ENCODE measurements around the gene ARHGAP24.

DNA sequence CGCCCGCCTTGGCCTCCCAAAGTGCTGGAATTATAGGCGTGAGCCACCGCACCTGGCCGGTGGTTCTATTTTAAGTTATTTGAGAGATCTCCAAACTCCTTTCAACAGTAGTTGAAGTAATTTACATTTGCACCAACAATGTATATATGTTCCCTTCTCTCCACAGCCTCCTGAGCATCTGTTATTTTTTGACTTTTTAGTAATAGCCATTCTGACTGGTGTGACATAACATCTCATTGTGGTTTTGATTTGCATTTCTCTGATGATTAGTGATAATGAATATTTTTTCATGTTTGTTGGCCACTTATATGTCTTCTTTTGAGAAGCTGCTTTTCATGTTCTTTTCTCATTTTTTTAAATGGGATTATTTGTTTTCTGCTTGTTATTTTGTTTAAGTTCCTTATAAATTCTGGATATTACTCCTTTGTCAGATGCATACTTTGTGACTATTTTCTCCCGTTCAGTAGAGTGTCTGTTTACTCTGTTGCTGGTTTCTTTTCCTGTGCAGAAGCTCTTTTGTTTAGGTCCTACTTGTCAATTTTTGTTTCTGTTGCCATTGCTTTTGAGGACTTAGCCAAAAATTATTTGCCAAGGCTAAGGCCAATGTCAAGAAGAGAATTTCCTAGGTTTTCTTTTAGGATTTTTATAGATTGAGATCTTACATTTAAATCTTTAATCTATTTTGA is 213.2 kb downstream of the ARHGAP24 start:
- TF ChIP-seq, protein P1, sequence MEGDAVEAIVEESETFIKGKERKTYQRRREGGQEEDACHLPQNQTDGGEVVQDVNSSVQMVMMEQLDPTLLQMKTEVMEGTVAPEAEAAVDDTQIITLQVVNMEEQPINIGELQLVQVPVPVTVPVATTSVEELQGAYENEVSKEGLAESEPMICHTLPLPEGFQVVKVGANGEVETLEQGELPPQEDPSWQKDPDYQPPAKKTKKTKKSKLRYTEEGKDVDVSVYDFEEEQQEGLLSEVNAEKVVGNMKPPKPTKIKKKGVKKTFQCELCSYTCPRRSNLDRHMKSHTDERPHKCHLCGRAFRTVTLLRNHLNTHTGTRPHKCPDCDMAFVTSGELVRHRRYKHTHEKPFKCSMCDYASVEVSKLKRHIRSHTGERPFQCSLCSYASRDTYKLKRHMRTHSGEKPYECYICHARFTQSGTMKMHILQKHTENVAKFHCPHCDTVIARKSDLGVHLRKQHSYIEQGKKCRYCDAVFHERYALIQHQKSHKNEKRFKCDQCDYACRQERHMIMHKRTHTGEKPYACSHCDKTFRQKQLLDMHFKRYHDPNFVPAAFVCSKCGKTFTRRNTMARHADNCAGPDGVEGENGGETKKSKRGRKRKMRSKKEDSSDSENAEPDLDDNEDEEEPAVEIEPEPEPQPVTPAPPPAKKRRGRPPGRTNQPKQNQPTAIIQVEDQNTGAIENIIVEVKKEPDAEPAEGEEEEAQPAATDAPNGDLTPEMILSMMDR (conservative IDR thresholded peaks at IDR 0.05 in 1 of 2, IDR thresholded peaks at IDR 0.05 in 1 of 2; ENCODE audit: low read depth in 1 of 2, low read length in 2 of 2) = no peak
- no peak for TF ChIP-seq EZH2 (IDR thresholded peaks at IDR 0.05; ENCODE audit: low read length, missing control alignments)
